ENCODE data around the gene CDK6. TPM values are rescaled to one million over a fixed set of nuclear protein-coding genes. Genes with fewer than 3 reads are reported as not detected.

Gene CDK6
- polyA plus RNA-seq, 1 donor (not counting 4 experiments of a cell fraction or from before 2014, with no cell fraction given) = 53.5 TPM

DNA sequence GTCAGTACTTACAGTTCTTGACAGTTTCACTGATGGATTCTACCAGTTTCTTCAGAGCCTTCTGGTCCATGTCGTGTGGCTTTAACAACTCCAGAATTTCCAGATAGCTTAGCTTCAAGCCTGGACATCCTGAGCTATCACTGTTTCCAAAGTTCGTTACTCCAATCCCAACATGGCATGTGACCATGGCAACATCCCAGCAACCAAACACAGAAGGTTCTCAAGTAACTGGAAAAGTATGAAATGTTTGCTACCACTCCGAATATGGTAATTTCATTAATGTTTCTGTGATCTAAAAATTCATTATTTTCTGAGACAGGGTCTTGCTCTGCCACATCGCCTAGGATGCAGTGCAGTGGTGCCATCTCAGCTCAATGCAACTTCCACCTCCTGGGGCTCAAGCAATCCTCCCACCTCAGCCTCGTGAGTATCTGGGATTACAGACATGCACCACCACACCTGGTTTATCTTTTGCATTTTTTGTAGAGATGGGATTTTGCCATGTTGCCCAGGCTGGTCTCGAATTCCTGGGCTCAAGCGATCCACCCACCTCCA is 278.5 kb downstream of the CDK6 start:
- dilution Hi-C loops (cut with MboI; ENCODE audit: extremely low pct_ligation_motif_present, low sequenced_read_pairs) = no loop called here
- no peak overlapping the region for H3K4me3 ChIP-seq (ENCODE audit: control insufficient read depth in 2 of 3, extremely low read depth in 1 of 3, insufficient read depth in 2 of 3, low read depth in 1 of 3, low read length in 3 of 3)
- H4K20me1 ChIP-seq (ENCODE audit: control insufficient read depth, extremely low read depth, insufficient read depth, low read length) = no peaks in the 10 kb centered on the region
- H3K27me3 ChIP-seq (ENCODE audit: control insufficient read depth, extremely low read depth, insufficient read depth, low read length) = no peaks in the 10 kb centered on the region
- FAIRE-seq (no peak), DNase-seq (ENCODE audit: low read depth, low spot score) (no peak)
- TF ChIP-seq, protein P1, sequence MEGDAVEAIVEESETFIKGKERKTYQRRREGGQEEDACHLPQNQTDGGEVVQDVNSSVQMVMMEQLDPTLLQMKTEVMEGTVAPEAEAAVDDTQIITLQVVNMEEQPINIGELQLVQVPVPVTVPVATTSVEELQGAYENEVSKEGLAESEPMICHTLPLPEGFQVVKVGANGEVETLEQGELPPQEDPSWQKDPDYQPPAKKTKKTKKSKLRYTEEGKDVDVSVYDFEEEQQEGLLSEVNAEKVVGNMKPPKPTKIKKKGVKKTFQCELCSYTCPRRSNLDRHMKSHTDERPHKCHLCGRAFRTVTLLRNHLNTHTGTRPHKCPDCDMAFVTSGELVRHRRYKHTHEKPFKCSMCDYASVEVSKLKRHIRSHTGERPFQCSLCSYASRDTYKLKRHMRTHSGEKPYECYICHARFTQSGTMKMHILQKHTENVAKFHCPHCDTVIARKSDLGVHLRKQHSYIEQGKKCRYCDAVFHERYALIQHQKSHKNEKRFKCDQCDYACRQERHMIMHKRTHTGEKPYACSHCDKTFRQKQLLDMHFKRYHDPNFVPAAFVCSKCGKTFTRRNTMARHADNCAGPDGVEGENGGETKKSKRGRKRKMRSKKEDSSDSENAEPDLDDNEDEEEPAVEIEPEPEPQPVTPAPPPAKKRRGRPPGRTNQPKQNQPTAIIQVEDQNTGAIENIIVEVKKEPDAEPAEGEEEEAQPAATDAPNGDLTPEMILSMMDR (optimal IDR thresholded peaks at IDR 0.05 in 1 of 3, IDR thresholded peaks at IDR 0.05 in 1 of 3, conservative IDR thresholded peaks at IDR 0.05 in 1 of 3; ENCODE audit: extremely low read depth in 1 of 3, insufficient read depth in 2 of 3, low read length in 3 of 3) = no peak
- TF ChIP-seq EZH2 (IDR thresholded peaks at IDR 0.05; ENCODE audit: low read length) = no peak
- no peaks in the 10 kb centered on the region for H3K79me2 ChIP-seq (ENCODE audit: control insufficient read depth, insufficient read depth, low read length)
- H3K9ac ChIP-seq (ENCODE audit: control insufficient read depth, extremely low read depth, insufficient read depth, low read length) = no peak overlapping the region
- no peaks in the 10 kb centered on the region for H3K4me1 ChIP-seq (ENCODE audit: control insufficient read depth, extremely low read depth, insufficient read depth, low read length)
- H3K9me1 ChIP-seq (ENCODE audit: control insufficient read depth, extremely low read depth, insufficient read depth, low read length) = no peaks in the 10 kb centered on the region
- H3K27ac ChIP-seq (ENCODE audit: control insufficient read depth, insufficient read depth, low read length) = no peak overlapping the region
- H3K4me2 ChIP-seq (ENCODE audit: control insufficient read depth, extremely low read depth, insufficient read depth, low read depth, low read length) = no peak overlapping the region
- no peak overlapping the region for H2AFZ ChIP-seq (ENCODE audit: control insufficient read depth, low read length)
- peaks cover 2 to 9% of the 10 kb centered on the region in 2 experiments for H3K36me3 ChIP-seq (ENCODE audit: control insufficient read depth in 2 of 2, extremely low read depth in 1 of 2, insufficient read depth in 2 of 2, low read length in 2 of 2)
- no peaks in the 10 kb centered on the region for H3K9me3 ChIP-seq (ENCODE audit: control insufficient read depth, low read depth, low read length)

DNA sequence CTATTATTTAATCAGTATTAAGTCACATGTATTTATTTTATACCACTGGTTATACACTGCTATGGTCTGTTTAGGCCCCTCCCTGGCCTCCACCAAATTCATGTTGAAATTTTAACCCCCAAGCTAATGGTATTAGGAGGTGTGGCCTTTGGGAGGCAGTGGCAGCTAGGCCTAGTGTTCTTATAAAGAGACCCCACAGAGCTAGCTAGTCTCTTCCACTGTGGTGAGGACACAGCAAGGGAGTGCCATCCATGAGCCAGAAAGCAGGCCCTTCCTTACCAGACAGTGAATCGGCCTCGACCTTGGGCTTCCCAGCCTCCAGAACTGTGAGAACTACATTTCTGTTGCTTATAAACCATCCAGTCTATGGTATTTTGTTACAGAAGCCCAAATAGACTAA is 279.1 kb downstream of the CDK6 start:
- Histone ChIP-seq H3K4me3 (ENCODE audit: control insufficient read depth in 2 of 3, extremely low read depth in 1 of 3, insufficient read depth in 2 of 3, low read depth in 1 of 3, low read length in 3 of 3) (no peak overlapping the region), H3K36me3 (ENCODE audit: control insufficient read depth in 2 of 2, extremely low read depth in 1 of 2, insufficient read depth in 2 of 2, low read length in 2 of 2) (peaks cover 2 to 5% of the 10 kb centered on the region in 2 experiments), H4K20me1 (ENCODE audit: control insufficient read depth, extremely low read depth, insufficient read depth, low read length) (no peaks in the 10 kb centered on the region), H3K27me3 (ENCODE audit: control insufficient read depth, extremely low read depth, insufficient read depth, low read length) (no peaks in the 10 kb centered on the region), H3K4me1 (ENCODE audit: control insufficient read depth, extremely low read depth, insufficient read depth, low read length) (no peaks in the 10 kb centered on the region), H3K9me1 (ENCODE audit: control insufficient read depth, extremely low read depth, insufficient read depth, low read length) (no peaks in the 10 kb centered on the region), H3K4me2 (ENCODE audit: control insufficient read depth, extremely low read depth, insufficient read depth, low read depth, low read length) (no peak overlapping the region), H3K9me3 (ENCODE audit: control insufficient read depth, low read depth, low read length) (no peaks in the 10 kb centered on the region), H3K9ac (ENCODE audit: control insufficient read depth, extremely low read depth, insufficient read depth, low read length) (no peak overlapping the region), H3K79me2 (ENCODE audit: control insufficient read depth, insufficient read depth, low read length) (no peaks in the 10 kb centered on the region), H2AFZ (ENCODE audit: control insufficient read depth, low read length) (no peak overlapping the region), H3K27ac (ENCODE audit: control insufficient read depth, insufficient read depth, low read length) (no peak overlapping the region)
- no peak for FAIRE-seq
- DNase-seq (ENCODE audit: low read depth, low spot score) = no peak
- TF ChIP-seq, protein P1 (optimal IDR thresholded peaks at IDR 0.05 in 1 of 3, IDR thresholded peaks at IDR 0.05 in 1 of 3, conservative IDR thresholded peaks at IDR 0.05 in 1 of 3; ENCODE audit: extremely low read depth in 1 of 3, insufficient read depth in 2 of 3, low read length in 3 of 3) = no peak
- no peak for TF ChIP-seq EZH2 (IDR thresholded peaks at IDR 0.05; ENCODE audit: low read length)
- dilution Hi-C loops (cut with MboI; ENCODE audit: extremely low pct_ligation_motif_present, low sequenced_read_pairs) = no loop called here

Small RNA genes lying within 50 kb of the gene (small RNA-seq; reads per million reads assigned to genes)
- gene RNU6-10P (ENCODE audit: insufficient read length in 3 of 3, low read depth in 3 of 3, low replicate concordance in 1 of 3) = 0 to 0.25 (median 0) reads per million in 3 experiments

Other genes starting within 250 kb of the CDK6 start
- gene FAM133B, start 246.2 kb downstream of the CDK6 start, polyA plus RNA-seq = 12.4 to 24.0 TPM (median 17.3 TPM) in 3 replicates

Measured in keratinocyte (primary cell).